Measurements from ENCODE around the gene NEURL2.

- TF ChIP-seq CTCF (IDR thresholded peaks at IDR 0.05) (no peak), POLR2AphosphoS5 (IDR thresholded peaks at IDR 0.05) (no peak), EP300 (IDR thresholded peaks at IDR 0.05) (no peak)
Observed at GRCh38 chr20:45848421-45848820, 42.6 kb downstream of the NEURL2 start.

All from suprapubic skin (tissue), 4 donors.